ENCODE data around the gene PLA2G2C.

- TF ChIP-seq, protein P1, sequence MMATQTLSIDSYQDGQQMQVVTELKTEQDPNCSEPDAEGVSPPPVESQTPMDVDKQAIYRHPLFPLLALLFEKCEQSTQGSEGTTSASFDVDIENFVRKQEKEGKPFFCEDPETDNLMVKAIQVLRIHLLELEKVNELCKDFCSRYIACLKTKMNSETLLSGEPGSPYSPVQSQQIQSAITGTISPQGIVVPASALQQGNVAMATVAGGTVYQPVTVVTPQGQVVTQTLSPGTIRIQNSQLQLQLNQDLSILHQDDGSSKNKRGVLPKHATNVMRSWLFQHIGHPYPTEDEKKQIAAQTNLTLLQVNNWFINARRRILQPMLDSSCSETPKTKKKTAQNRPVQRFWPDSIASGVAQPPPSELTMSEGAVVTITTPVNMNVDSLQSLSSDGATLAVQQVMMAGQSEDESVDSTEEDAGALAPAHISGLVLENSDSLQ (IDR thresholded peaks at IDR 0.05): no peak
- TF ChIP-seq TARDBP (IDR thresholded peaks at IDR 0.05) (no peak), SUZ12 (IDR thresholded peaks at IDR 0.05) (no peak), ELF4 (IDR thresholded peaks at IDR 0.05) (no peak), SP1 (IDR thresholded peaks at IDR 0.05) (no peak), FOXM1 (IDR thresholded peaks at IDR 0.05; ENCODE audit: borderline replicate concordance) (no peak), CTBP1 (IDR thresholded peaks at IDR 0.05; ENCODE audit: borderline replicate concordance) (no peak), BHLHE40 (IDR thresholded peaks at IDR 0.05; ENCODE audit: borderline replicate concordance) (no peak), LEF1 (IDR thresholded peaks at IDR 0.05; ENCODE audit: borderline replicate concordance) (no peak)
These were observed 13.1 kb upstream of the PLA2G2C start for GRCh38 chr1:20199403-20199802.
